Measurements from ENCODE around the gene MSMP.

Gene MSMP

DNA sequence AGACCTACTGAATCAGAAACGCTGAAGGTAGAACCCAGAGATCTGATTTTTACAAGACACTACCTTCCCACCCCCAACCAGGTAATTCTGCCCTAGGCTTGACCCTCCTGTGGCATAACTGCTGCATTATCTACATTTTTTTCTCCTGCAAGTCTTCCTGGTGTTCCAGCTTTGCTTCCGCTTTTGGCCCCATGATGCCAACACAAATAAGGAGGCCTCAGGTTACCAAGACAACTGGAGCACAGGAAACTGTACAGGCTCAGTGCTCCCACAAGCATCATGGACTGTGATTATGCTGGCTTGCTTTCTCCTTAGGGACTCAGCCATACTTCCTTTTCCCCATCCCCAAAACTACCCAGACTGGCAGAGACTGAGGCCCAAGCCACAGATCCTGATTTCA lies 6.6 kb upstream of the MSMP start:
- H3K4me3 ChIP-seq (replicated peaks in 1 of 2; ENCODE audit: low read depth in 2 of 2, low read length in 2 of 2) = no peak overlapping the region
- peak; percentile 83 to 92 for DNase-seq (ENCODE audit: low read depth in 2 of 2)
- TF ChIP-seq, protein P1, sequence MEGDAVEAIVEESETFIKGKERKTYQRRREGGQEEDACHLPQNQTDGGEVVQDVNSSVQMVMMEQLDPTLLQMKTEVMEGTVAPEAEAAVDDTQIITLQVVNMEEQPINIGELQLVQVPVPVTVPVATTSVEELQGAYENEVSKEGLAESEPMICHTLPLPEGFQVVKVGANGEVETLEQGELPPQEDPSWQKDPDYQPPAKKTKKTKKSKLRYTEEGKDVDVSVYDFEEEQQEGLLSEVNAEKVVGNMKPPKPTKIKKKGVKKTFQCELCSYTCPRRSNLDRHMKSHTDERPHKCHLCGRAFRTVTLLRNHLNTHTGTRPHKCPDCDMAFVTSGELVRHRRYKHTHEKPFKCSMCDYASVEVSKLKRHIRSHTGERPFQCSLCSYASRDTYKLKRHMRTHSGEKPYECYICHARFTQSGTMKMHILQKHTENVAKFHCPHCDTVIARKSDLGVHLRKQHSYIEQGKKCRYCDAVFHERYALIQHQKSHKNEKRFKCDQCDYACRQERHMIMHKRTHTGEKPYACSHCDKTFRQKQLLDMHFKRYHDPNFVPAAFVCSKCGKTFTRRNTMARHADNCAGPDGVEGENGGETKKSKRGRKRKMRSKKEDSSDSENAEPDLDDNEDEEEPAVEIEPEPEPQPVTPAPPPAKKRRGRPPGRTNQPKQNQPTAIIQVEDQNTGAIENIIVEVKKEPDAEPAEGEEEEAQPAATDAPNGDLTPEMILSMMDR (IDR thresholded peaks at IDR 0.05; ENCODE audit: low read depth, low read length) = no peak

DNA sequence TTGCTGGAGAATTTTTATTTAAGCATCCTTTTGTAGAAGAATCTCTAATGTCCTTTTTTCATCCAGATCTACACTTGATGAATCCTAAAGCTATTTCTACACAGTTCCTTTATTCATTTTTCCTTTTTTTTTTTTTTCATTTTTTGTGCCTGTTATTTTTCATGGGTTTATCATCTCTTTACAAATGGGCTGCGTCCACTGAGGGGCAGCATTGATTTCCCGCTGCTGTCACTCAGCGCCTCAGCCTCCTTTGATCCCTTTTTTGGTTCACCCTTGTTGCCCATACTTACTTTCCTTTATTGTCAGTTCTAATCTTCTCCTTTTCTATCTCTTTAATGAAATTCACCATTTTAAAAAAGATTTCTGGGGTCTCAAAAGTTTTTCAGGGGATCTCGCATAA lies 5.7 kb upstream of the MSMP start:
- H3K4me3 ChIP-seq (replicated peaks in 1 of 2; ENCODE audit: low read depth in 2 of 2, low read length in 2 of 2) = no peak overlapping the region
- TF ChIP-seq, protein P1 (IDR thresholded peaks at IDR 0.05; ENCODE audit: low read depth, low read length) = no peak

DNA sequence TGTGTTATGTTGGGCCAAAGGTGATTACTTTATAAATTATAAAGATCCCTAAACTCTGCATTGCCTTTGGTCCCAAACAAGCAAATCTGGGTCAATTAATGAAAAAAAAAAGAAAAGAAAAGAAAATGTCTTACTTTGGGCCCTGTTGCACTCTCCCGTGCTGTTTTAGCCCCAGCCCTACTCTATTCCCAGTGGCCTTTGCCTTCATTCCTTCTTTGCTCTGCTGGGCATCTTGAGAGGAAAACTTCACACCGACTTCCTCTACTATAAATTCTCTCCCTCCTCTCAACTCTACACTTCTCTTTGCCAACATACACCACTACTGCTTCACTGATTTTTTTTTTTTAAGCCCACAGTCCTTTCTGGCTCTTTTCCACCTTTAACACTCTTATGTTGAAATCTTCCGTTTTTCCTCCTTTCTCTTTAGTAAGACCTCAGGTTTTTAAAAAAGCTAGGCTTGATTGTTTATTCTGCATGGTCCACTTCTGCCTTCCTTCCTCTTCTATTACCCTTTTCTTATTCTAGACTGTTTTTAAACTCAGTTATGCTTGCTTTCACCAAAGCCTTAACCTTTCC lies 4.5 kb upstream of the MSMP start:
- H3K4me3 ChIP-seq (replicated peaks in 1 of 2; ENCODE audit: low read depth in 2 of 2, low read length in 2 of 2) = no peak overlapping the region
- TF ChIP-seq, protein P1 (IDR thresholded peaks at IDR 0.05; ENCODE audit: low read depth, low read length) = no peak
- peak; percentile 36 to 86 for DNase-seq (ENCODE audit: low read depth in 2 of 2)

More for the DNA sequence above, 5.7 kb upstream of the MSMP start:
- no peak for DNase-seq (ENCODE audit: low read depth in 2 of 2)

DNA sequence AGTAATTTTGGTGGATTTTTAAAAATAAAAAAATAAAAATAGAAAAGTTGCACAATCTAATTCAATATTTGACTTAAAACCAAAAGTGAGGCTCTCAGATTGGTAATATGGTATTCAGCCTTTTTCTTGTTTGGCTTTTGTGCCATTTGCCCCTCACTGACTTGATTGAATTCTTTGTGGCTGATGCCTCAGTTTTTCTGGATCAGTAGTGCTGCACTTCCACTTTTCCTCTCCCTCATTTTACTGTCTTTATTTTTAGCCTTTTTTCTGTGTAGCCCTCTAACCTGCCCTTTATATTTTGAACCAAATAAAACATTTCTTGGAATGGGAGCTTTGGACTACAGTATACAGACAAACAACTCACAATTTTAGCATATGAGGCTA lies 3.8 kb upstream of the MSMP start:
- no peak overlapping the region for H3K4me3 ChIP-seq (replicated peaks in 1 of 2; ENCODE audit: low read depth in 2 of 2, low read length in 2 of 2)
- TF ChIP-seq, protein P1 (IDR thresholded peaks at IDR 0.05; ENCODE audit: low read depth, low read length) = no peak
- no peak for DNase-seq (ENCODE audit: low read depth in 2 of 2)

DNA sequence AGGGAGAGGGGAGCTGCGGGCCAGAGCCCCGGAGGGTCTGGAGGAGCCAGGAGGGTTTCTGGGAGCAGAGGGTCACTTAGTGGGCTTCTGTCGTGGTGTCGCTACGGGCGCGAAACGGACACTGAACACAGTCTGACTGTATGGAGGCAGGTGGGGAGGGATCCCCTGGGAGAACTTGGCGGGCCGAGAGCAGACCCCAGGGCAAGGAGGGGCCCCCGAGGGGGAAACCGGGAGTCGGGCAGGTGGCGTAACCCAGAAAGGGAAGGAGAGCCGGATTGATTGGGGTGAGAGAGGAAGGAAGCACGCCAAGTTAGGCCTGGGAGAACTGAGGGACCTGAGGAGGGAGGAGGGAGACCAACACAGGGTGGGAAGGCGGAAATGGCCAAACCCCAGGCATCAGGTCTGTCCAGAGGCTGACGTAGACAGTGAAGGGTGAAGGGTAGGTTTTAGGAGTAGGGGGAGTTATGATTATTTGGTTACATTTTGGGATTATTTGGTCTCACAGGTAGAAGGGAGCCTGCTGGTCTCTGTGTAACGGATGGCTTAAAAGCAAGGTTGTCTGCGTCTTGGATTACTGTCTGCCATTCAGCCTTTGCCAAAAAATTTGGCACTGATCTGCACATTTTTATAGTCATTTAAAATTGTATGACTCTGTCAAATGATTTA lies 3.3 kb upstream of the MSMP start:
- DNase-seq (ENCODE audit: low read depth in 2 of 2) = peak in 1 of 2 donors; percentile 11
- TF ChIP-seq, protein P1 (IDR thresholded peaks at IDR 0.05; ENCODE audit: low read depth, low read length) = no peak
- peak overlapping the region; percentile 25 to 39 for H3K4me3 ChIP-seq (replicated peaks in 1 of 2; ENCODE audit: low read depth in 2 of 2, low read length in 2 of 2)

DNA sequence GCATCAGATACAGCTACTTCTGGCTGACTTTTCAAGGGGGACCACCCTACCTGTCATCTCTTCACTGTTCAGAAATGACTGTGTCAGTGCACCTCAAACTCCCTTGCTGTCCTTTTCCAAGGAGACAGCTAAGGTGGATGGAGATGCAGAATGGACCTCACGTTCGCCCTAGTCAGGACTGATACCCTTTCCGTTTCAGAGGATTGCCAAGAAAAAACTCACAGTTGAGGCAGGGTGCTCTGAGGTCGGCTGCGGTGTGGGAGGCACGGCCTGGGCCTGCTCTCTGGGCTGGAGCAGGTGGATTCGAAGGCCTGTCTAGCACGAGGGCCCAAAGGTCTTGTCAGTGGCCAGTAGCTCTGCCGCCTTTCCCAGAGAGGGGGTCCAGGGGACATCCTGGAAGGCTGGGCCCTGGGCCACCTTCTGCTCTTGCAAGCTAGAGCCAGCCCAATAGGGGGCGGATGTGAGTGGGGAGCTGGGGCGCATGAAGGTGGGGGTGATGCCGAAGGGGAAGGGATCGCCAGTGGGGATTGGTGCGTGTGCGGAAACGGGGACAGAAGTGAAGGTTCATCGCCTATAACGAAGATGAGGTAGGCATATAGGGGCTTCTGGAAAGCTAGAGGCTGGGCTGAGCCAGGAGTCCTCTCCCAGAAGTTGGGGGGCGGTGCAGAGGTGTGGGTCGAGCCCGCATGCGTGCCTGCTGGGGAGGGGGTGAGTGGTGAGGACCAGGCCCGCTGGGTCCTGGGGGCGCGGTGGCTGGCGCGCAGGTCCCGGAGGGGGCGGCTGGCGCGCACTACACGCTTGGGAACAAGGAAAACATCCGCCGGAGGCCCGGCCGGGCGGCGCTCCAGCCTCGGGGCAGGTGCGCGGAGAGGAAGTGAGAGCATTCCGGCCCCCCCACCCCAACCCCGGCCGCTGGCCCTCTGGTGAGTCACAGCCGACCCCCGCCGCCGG lies 2.5 kb upstream of the MSMP start:
- TF ChIP-seq, protein P1 (IDR thresholded peaks at IDR 0.05; ENCODE audit: low read depth, low read length) = peak; percentile 72
- DNase-seq (ENCODE audit: low read depth in 2 of 2) = peak; percentile 32 to 35
- peak overlapping the region; percentile 26 to 39 for H3K4me3 ChIP-seq (replicated peaks in 1 of 2; ENCODE audit: low read depth in 2 of 2, low read length in 2 of 2)
